ENCODE data around the gene INSR. TPM values are rescaled to one million over a fixed set of nuclear protein-coding genes. Genes with fewer than 3 reads are reported as not detected.
A peak's percentile ranks its signal among the peaks of the same experiment; 100 is the strongest.

INSR gene
- total and polyA plus RNA-seq, 7 donors = 3.0 to 83.1 (median 67.1) TPM

DNA sequence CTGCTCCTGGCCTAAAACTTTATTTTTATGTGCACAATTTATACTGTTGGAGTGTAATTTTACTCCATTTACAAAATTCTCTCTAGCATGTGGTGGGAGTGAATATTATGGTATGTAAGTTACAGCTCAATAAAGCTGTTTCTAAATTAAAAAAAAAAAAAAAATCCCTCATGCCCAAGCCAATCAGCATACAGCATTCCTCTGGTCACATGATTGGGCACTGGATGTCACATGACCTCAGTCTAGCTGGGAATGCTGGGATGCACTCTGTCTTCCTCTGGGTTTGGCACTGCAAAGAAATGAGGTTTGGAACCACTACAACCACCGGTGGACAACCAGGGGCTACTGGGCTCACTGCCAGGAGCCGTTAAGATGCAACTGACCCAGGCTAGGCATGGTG lies 157.1 kb downstream of the INSR start:
- Histone ChIP-seq H3K27me3 (no peaks in the 10 kb centered on the region), H3K4me1 (peaks cover 0 to 8% (median 0%) of the 10 kb centered on the region in 4 donors), H3K4me3 (no peak overlapping the region), H3K36me3 (peaks cover 19 to 59% (median 30%) of the 10 kb centered on the region in 4 donors), H3K9me3 (no peaks in the 10 kb centered on the region), H3K27ac (no peak overlapping the region)
- TF ChIP-seq POLR2AphosphoS5 (IDR thresholded peaks at IDR 0.05) = no peak
- TF ChIP-seq POLR2A (IDR thresholded peaks at IDR 0.05) = no peak
- TF ChIP-seq, protein P1, sequence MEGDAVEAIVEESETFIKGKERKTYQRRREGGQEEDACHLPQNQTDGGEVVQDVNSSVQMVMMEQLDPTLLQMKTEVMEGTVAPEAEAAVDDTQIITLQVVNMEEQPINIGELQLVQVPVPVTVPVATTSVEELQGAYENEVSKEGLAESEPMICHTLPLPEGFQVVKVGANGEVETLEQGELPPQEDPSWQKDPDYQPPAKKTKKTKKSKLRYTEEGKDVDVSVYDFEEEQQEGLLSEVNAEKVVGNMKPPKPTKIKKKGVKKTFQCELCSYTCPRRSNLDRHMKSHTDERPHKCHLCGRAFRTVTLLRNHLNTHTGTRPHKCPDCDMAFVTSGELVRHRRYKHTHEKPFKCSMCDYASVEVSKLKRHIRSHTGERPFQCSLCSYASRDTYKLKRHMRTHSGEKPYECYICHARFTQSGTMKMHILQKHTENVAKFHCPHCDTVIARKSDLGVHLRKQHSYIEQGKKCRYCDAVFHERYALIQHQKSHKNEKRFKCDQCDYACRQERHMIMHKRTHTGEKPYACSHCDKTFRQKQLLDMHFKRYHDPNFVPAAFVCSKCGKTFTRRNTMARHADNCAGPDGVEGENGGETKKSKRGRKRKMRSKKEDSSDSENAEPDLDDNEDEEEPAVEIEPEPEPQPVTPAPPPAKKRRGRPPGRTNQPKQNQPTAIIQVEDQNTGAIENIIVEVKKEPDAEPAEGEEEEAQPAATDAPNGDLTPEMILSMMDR (IDR thresholded peaks at IDR 0.05) = no peak
- no peak for TF ChIP-seq EP300 (IDR thresholded peaks at IDR 0.05)
- DNase-seq = peak; percentile 51
- 36 to 57% methylated on average over 2 of the region's 2 CpGs for WGBS, 2 donors
- intact Hi-C loops (cut with DNase I) = no loop called here

DNA sequence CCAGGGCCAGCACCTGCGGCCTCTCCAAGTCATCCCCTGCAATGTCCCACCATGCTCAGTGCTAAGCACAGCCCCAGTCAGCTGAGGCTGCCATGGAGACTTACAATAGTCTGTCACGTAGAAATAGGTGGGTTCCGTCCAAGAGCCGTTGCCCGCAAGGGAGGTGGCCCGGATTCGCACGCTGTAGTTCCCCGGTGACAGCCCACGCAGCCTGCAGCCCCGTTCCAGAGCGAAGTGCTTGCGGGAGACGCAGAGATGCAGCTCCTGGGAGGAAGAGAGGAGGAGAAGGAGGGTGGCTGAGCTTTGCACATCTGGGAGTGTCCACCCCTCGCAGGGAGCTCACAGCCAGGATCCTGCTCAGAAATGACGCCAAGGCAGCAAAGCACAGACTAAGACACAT lies 162.2 kb downstream of the INSR start:
- H3K27me3 ChIP-seq = no peaks in the 10 kb centered on the region
- no peak overlapping the region for H3K4me3 ChIP-seq
- 97 to 98% methylated on average over 16 of the region's 16 CpGs for WGBS, 2 donors
- no peak overlapping the region for H3K27ac ChIP-seq
- peak; percentile 40 for DNase-seq
- intact Hi-C loops (cut with DNase I) = no loop called here
- no peak for TF ChIP-seq POLR2AphosphoS5 (IDR thresholded peaks at IDR 0.05)
- TF ChIP-seq, protein P1 (IDR thresholded peaks at IDR 0.05) = no peak
- no peak for TF ChIP-seq EP300 (IDR thresholded peaks at IDR 0.05)
- TF ChIP-seq POLR2A (IDR thresholded peaks at IDR 0.05) = no peak
- H3K36me3 ChIP-seq = peaks cover 27 to 67% (median 40%) of the 10 kb centered on the region in 4 donors
- H3K4me1 ChIP-seq = peaks cover 0 to 8% (median 0%) of the 10 kb centered on the region in 4 donors
- H3K9me3 ChIP-seq = peaks cover 0 to under 1% (median 0%) of the 10 kb centered on the region in 4 donors

DNA sequence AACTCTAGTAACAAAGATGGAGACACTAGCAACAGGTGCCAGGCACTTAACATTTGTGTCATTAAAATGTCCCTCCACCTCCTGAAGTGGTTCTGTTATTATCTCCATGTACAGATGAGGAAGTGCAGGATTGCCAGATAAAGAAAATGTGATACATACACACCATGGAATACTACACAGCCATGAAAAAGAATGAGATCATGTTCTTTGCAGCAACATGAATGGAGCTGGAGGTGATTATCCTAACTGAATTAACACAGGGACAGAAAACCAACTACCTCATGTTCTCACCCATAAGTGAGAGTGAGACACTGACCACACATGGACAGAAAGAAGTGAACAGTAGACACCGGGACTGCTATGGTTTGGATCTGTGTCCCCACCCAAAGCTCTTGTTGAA lies 164.2 kb downstream of the INSR start:
- peak; percentile 7 for DNase-seq
- H3K27ac ChIP-seq = no peak overlapping the region
- intact Hi-C loops (cut with DNase I) = no loop called here
- H3K27me3 ChIP-seq = no peaks in the 10 kb centered on the region
- no peak overlapping the region for H3K4me3 ChIP-seq
- H3K4me1 ChIP-seq = peaks cover 0 to 8% (median 0%) of the 10 kb centered on the region in 4 donors
- peaks cover 6 to 11% (median 11%) of the 10 kb centered on the region in 4 donors for H3K9me3 ChIP-seq
- TF ChIP-seq, protein P1 (IDR thresholded peaks at IDR 0.05) = no peak
- TF ChIP-seq POLR2A (IDR thresholded peaks at IDR 0.05) (no peak), POLR2AphosphoS5 (IDR thresholded peaks at IDR 0.05) (no peak), EP300 (IDR thresholded peaks at IDR 0.05) (no peak)
- H3K36me3 ChIP-seq = peaks cover 47 to 74% (median 60%) of the 10 kb centered on the region in 4 donors
- WGBS, 2 donors = 97 to 100% methylated on average over 1 of the region's 1 CpG

DNA sequence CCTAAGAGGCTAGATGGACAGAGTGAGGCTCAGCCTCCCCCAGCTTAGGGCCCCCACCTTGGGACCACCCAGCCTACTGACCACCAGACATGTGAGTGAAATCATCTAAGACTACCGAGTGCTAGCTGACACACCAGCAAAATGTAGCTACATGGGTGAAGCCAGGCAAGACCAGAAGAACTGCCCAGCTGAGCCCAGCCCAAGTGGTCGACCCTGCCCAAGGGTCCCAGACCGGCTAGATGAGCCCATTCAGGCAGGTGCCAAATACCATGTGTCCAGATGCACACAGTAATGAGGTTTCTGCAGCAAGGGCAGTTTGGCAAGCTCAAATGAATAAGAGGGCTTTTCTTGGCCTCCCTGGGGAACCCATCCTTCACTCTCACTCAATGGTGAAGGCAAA lies 168.1 kb downstream of the INSR start:
- peaks cover 6 to 11% (median 11%) of the 10 kb centered on the region in 4 donors for H3K9me3 ChIP-seq
- no peak overlapping the region for H3K27ac ChIP-seq
- H3K4me1 ChIP-seq = no peaks in the 10 kb centered on the region
- H3K27me3 ChIP-seq = no peaks in the 10 kb centered on the region
- peaks cover 52 to 95% (median 66%) of the 10 kb centered on the region in 4 donors for H3K36me3 ChIP-seq
- TF ChIP-seq POLR2AphosphoS5 (IDR thresholded peaks at IDR 0.05) (no peak), EP300 (IDR thresholded peaks at IDR 0.05) (no peak), POLR2A (IDR thresholded peaks at IDR 0.05) (no peak)
- TF ChIP-seq, protein P1 (IDR thresholded peaks at IDR 0.05) = no peak
- no peak overlapping the region for H3K4me3 ChIP-seq
- intact Hi-C loops (cut with DNase I) = no loop called here
- WGBS, 2 donors = 96% methylated on average over 3 of the region's 3 CpGs
- DNase-seq = peak; percentile 44

DNA sequence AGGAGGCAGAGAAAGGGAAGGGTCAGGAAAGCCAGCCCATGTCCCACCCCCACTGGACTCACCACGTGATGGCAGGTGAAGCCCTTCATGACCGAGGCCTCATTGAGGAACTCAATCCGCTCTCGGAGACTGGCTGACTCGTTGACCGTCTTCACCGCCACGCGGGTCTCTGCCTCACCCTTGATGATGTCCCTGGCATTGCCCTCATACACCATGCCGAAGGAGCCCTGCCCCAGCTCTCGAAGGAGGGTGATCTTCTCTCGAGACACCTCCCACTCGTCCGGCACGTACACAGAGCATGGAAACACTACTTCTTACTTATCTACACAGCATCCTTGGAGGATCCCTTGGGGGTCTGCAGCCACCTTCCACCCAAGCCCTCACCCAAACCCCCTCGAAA lies 169.0 kb downstream of the INSR start:
- no peak overlapping the region for H3K27ac ChIP-seq
- peak; percentile 52 for DNase-seq
- H3K4me1 ChIP-seq = no peaks in the 10 kb centered on the region

More for the DNA sequence above, 169.0 kb downstream of the INSR start:
- Histone ChIP-seq H3K4me3 (no peak overlapping the region), H3K36me3 (peaks cover 55 to 95% (median 67%) of the 10 kb centered on the region in 4 donors), H3K27me3 (no peaks in the 10 kb centered on the region), H3K9me3 (peaks cover 6 to 11% (median 11%) of the 10 kb centered on the region in 4 donors)
- WGBS, 2 donors = 95 to 97% methylated on average over 16 of the region's 16 CpGs
- intact Hi-C loops (cut with DNase I) = no loop called here
- no peak for TF ChIP-seq POLR2A (IDR thresholded peaks at IDR 0.05)
- TF ChIP-seq, protein P1 (IDR thresholded peaks at IDR 0.05) = no peak
